HUES48 (cell line): ENCODE measurements around the gene ICAM2.

ENCODE experiments used
- H3K27ac ChIP-seq: one replicate; pipeline ENCODE4 v1.7.0; 2013; ENCODE audit warnings: low read depth, low read length, inconsistent platforms
- H3K27me3 ChIP-seq: 2 replicates; pipeline ENCODE4 v1.6.1; 2013; ENCODE audit warnings: mild to moderate bottlenecking, low read length; ENCODE audit not compliant: control insufficient read depth, insufficient read depth
- H3K36me3 ChIP-seq: 2 replicates; pipeline ENCODE4 v1.6.1; 2013; ENCODE audit warnings: low read length; ENCODE audit not compliant: control insufficient read depth, insufficient read depth
- H3K4me1 ChIP-seq: 2 replicates; pipeline ENCODE4 v1.6.1; 2013; ENCODE audit warnings: mild to moderate bottlenecking, low read length; ENCODE audit not compliant: control insufficient read depth, insufficient read depth
- H3K4me3 ChIP-seq: 2 replicates; pipeline ENCODE4 v1.5.1; 2013; ENCODE audit warnings: mild to moderate bottlenecking, low read depth, low read length
- H3K9ac ChIP-seq: 2 replicates; pipeline ENCODE4 v1.6.1; 2013; ENCODE audit warnings: mild to moderate bottlenecking, low read depth, low read length, moderate library complexity
- H3K9me3 ChIP-seq: 2 replicates; pipeline ENCODE4 v1.6.1; 2013; ENCODE audit warnings: low read length; ENCODE audit not compliant: control insufficient read depth, insufficient read depth

The ICAM2 gene

GRCh38 chr17:64059756-64060155, 39.3 kb upstream of the ICAM2 start:
- Histone ChIP-seq H3K27ac (no peak overlapping the region), H3K36me3 (no peaks in the 10 kb centered on the region), H3K9ac (no peak overlapping the region), H3K9me3 (no peaks in the 10 kb centered on the region), H3K4me3 (no peak overlapping the region), H3K27me3 (no peaks in the 10 kb centered on the region), H3K4me1 (peaks cover 15% of the 10 kb centered on the region)

GRCh38 chr17:64058621-64059020, 38.2 kb upstream of the ICAM2 start:
- Histone ChIP-seq H3K9me3 (no peaks in the 10 kb centered on the region), H3K9ac (no peak overlapping the region), H3K27me3 (no peaks in the 10 kb centered on the region), H3K36me3 (no peaks in the 10 kb centered on the region), H3K4me1 (peaks cover 11% of the 10 kb centered on the region), H3K27ac (no peak overlapping the region), H3K4me3 (no peak overlapping the region)

- Histone ChIP-seq H3K36me3 (no peaks in the 10 kb centered on the region), H3K4me3 (no peak overlapping the region), H3K9me3 (no peaks in the 10 kb centered on the region), H3K27ac (no peak overlapping the region), H3K4me1 (peaks cover 11% of the 10 kb centered on the region), H3K9ac (no peak overlapping the region), H3K27me3 (no peaks in the 10 kb centered on the region)
Measured at GRCh38 chr17:64057701-64058263, 37.3 kb upstream of the ICAM2 start.

- peaks cover 11% of the 10 kb centered on the region for H3K4me1 ChIP-seq
- H3K4me3 ChIP-seq: no peak overlapping the region
- no peaks in the 10 kb centered on the region for H3K36me3 ChIP-seq
- no peaks in the 10 kb centered on the region for H3K9me3 ChIP-seq
- no peaks in the 10 kb centered on the region for H3K27me3 ChIP-seq
- no peak overlapping the region for H3K9ac ChIP-seq
- H3K27ac ChIP-seq: peak overlapping the region; percentile 24
Measured at GRCh38 chr17:64056269-64057005, 36.0 kb upstream of the ICAM2 start.

GRCh38 chr17:64055183-64056142, 35.0 kb upstream of the ICAM2 start:
- Histone ChIP-seq H3K4me3 (no peak overlapping the region), H3K9ac (no peak overlapping the region), H3K27ac (peak overlapping the region; percentile 24), H3K36me3 (no peaks in the 10 kb centered on the region), H3K9me3 (no peaks in the 10 kb centered on the region), H3K27me3 (no peaks in the 10 kb centered on the region), H3K4me1 (peaks cover 11% of the 10 kb centered on the region)

GRCh38 chr17:64054304-64054703, 33.9 kb upstream of the ICAM2 start:
- Histone ChIP-seq H3K4me3 (no peak overlapping the region), H3K36me3 (no peaks in the 10 kb centered on the region), H3K27me3 (no peaks in the 10 kb centered on the region), H3K9ac (no peak overlapping the region), H3K27ac (no peak overlapping the region), H3K9me3 (no peaks in the 10 kb centered on the region), H3K4me1 (peaks cover 11% of the 10 kb centered on the region)

- Histone ChIP-seq H3K27me3 (no peaks in the 10 kb centered on the region), H3K4me3 (no peak overlapping the region), H3K9ac (no peak overlapping the region), H3K4me1 (peaks cover 11% of the 10 kb centered on the region), H3K27ac (no peak overlapping the region), H3K36me3 (no peaks in the 10 kb centered on the region), H3K9me3 (no peaks in the 10 kb centered on the region)
Measured at GRCh38 chr17:64053101-64053500, 32.7 kb upstream of the ICAM2 start.

- no peak overlapping the region for H3K4me3 ChIP-seq
- no peak overlapping the region for H3K27ac ChIP-seq
- no peak overlapping the region for H3K9ac ChIP-seq
- H3K9me3 ChIP-seq: no peaks in the 10 kb centered on the region
- no peaks in the 10 kb centered on the region for H3K27me3 ChIP-seq
- peaks cover 4% of the 10 kb centered on the region; the same call in 1 of the 2 replicates for H3K4me1 ChIP-seq
- no peaks in the 10 kb centered on the region for H3K36me3 ChIP-seq
Measured at GRCh38 chr17:64051153-64051552, 30.7 kb upstream of the ICAM2 start.

GRCh38 chr17:64048805-64049204, 28.4 kb upstream of the ICAM2 start:
- H3K27me3 ChIP-seq: no peaks in the 10 kb centered on the region
- no peak overlapping the region for H3K9ac ChIP-seq
- H3K27ac ChIP-seq: no peak overlapping the region
- H3K4me1 ChIP-seq: no peaks in the 10 kb centered on the region
- H3K4me3 ChIP-seq: no peak overlapping the region
- no peaks in the 10 kb centered on the region for H3K9me3 ChIP-seq
- peaks cover 7% of the 10 kb centered on the region; the same call in 1 of the 2 replicates for H3K36me3 ChIP-seq

GRCh38 chr17:64045176-64045575, 24.7 kb upstream of the ICAM2 start:
- Histone ChIP-seq H3K36me3 (peaks cover 7% of the 10 kb centered on the region; the same call in 1 of the 2 replicates), H3K27ac (no peak overlapping the region)

More at GRCh38 chr17:64045176-64045575, 24.7 kb upstream of the ICAM2 start:
- Histone ChIP-seq H3K4me3 (no peak overlapping the region), H3K27me3 (no peaks in the 10 kb centered on the region), H3K9me3 (no peaks in the 10 kb centered on the region), H3K4me1 (no peaks in the 10 kb centered on the region), H3K9ac (no peak overlapping the region)
